Pons (tissue), 1 donor: ENCODE data around the gene OR2T6.
"Not testable (repeated sequence)": the region's sequence is repeated elsewhere in the genome, so short reads cannot be mapped to it uniquely, and the experiment has no call there.

Experiments used
- DNase-seq: peaks from one replicate; pipeline ENCODE4 v3.0.0-alpha.2; 2016; ENCODE audit warnings: low spot score

Gene OR2T6

DNA sequence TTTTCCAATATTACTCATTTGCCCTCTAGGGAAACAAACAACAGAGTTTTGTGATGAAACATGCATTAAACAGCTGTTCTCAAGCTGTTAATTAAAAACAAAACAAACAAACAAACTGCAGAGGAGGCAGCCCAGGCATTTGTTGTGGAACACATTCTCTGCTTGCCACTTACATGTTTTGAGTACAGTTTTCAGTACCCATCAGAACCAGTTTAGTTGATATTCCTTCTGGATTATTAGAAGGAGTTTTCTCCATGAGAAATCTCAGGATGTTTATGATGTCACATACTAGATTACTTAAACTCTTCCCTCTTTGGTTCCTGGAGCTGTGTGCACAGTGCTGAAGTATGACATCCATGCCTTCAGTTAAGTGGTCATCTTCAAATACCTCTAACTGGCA, at the start of gene OR2T6:
Gene OR2T6, plus strand, starts transcription at position 301 of the 400 bp plus-strand sequence. CDS start 11,863 bp downstream, outside the sequence.
- no peak for DNase-seq

DNA sequence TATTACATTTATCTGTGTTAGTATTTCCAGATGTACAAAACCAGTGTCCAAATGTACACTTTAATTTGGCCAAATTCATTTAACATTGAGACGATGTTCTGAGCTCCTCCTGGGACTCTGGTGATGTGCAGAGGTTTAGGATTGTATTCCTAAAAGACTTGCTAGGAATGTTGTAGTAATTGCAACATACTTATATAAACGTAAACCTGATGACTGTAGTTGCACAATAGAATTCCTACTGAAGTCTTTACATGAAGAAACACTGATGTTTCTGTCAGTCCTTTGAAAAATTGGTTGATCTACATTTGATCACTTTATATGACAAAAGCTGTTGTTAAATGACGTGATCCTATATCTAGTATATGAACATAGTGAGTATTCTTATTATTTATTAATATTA, 32.1 kb upstream of the OR2T6 start:
- no peak for DNase-seq

- no peak for DNase-seq
Measured at GRCh38 chr1:248348475-248348874, 27.1 kb upstream of the OR2T6 start, which contains the start of gene OR14C36. TSS of gene OR14C36 (plus strand) at chr1:248348775. CDS start at chr1:248348775, 0 bp downstream.

DNA sequence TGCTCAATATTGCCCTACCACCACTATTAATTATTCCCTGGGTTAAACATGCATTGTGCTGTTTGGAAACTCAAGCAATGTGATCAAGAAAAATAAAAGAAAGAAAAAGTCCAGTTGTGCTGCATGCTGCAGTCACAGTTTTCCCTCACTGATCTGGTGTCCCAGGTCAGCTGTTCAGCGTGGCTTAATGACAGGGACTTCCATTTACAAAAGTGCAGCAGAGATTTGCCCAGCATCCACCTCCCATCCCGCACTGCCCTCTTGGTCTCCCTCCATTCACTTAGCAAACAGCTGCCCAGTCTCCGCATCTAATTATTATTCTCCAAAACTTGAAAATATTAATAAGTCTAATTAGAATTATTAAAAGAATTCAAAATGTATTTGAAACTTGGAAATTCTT, 16.1 kb upstream of the OR2T6 start:
- peak; percentile 72 for DNase-seq

GRCh38 chr1:248361121-248361715, 14.3 kb upstream of the OR2T6 start, which contains the start of gene OR2T4:
TSS of gene OR2T4 (plus strand) at chr1:248361665. CDS start at chr1:248361665, 0 bp downstream.
- DNase-seq: peak; percentile 95

DNA sequence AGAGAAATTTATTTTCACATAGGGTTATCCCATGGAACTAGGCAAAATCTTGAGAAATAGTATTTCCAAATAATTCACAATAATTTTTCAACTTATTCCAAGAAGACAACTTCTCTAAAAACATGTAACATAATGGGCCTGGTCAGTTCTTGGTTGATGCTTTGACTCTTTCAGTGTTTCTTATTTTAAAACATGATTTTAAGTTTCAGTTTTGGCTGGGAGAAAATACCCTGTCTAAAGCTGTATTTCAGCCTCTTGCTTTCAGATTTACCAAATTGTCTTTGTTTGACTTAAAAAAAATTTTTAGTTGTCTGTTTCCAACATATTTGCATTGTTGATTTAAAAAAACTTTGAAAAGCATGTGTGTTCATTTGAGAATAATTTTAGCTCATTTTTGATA, 8.9 kb upstream of the OR2T6 start:
- DNase-seq: no peak

DNA sequence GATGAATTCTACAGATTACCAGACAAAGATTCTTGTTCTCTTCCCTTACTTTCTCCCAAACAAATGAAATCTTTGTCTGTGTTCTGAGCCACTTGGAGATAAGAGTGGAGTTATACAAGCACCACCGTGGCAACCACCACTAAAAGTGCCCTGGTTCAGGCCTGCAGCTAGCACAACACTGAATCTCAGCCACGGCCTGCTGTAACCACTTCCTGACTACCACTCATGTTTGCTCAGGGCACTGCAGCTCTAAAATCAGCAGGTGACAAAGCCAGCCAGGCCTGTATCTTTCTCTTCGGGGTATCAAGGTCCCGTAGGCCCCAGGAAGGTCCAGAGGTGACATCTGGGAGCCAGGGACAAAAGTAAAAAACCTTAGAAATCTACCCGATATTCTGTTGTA, 3.2 kb upstream of the OR2T6 start:
- no peak for DNase-seq

DNA sequence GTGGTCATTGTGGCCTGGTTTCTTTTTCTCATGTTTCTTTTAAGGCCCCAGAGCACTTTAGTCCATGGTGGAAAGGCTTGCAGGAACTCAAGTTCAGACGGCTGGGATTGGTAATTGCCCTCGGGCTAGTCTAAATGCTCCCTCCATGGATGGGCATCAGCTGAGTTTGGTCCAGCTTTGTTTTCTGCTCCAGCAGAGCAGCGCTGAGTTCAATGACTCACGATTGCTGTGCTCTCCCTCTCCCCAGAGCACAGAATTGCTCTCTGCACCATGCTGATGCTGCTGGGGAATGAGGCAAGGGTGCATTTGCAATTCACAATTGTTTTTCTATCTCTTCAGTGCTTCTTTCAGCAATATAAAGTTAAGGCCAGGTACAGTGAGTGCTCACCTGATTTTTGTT, 1.8 kb upstream of the OR2T6 start:
- DNase-seq: no peak

DNA sequence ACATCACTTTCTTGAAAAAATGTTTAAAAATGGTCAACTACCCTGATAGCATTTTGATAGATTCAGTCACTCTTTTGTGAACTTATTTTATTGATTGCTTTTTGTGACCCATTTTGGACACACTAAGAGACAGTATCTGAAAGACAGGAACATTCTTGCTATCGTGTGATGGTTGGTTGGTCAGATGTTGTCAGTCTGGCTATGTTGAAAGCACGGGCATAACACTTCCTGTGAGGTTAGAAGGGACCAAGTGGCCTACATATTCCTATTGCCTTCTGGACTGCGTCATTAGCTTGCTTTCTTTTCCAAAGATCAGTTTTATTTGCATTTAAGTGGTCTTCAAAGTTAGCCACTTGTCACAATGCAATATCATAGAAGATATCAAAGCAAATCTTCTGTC, 1.4 kb downstream of the OR2T6 start:
- DNase-seq: no peak

GRCh38 chr1:248380854-248381253, 5.3 kb downstream of the OR2T6 start:
- DNase-seq: no peak

DNA sequence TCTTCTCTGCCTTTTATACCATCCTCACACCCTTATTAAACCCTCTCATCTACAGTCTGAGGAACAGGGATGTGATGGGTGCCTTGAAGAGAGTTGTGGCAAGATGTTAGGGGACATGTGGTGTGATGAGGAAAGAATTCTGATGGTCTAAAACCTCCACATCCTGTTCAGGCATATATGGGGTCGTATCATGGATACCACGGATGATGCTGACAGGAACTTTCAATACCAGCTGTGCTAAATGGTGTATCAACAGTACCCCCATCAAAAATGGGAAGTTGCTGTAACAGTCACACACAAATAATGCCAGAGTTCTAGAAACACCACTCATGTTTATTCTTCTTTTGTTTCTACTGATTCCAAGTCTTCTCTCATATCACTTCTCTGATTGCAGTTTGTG, 12.9 kb downstream of the OR2T6 start:
- DNase-seq: no peak

DNA sequence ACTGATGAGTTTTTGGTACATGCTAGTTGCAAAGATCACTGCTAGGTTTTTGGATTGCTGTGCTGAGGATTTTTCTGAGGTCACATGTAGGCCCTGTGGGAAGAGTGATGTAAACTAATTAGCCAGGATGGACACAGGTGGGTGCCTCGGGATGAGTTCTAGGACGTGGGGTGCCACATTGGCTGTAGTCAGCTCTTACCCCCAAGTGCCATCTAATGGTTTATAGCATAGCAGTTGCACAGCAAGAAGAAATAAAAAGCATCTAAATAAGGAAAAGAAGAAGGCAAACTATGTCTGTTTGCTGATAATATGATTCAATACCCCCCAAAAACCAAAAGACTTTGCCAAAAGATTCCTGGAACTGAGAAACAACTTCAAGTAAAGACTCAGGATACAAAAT, 17.5 kb downstream of the OR2T6 start:
- peak; percentile 21 for DNase-seq

GRCh38 chr1:248402748-248403147, 27.2 kb downstream of the OR2T6 start, which contains the start of gene OR2T1:
TSS of gene OR2T1 (plus strand) at chr1:248403048. CDS start at chr1:248406148, 3,100 bp downstream.
- no peak for DNase-seq

GRCh38 chr1:248404024-248404423, 28.5 kb downstream of the OR2T6 start:
- DNase-seq: no peak

GRCh38 chr1:248406721-248407692, 31.5 kb downstream of the OR2T6 start:
- DNase-seq: no peak

DNA sequence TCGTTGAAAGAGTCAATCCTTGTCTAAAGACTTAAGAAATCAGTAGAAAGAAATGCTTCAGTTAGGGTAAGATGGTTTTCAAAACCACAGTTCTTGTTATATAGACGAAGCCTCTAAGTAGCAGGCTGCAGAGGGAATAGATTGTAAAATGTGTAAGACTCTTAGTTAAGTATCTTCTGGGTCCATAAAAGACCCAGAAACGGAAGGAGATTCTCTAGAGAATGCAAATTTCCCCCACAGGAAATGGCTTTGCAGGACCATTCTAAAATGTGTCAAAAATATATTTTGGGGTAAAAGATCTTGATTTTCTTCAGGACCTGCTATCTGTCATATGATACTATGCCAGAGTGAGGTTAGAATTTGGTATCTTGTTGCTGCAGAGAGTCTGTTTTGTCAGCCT, 40.7 kb downstream of the OR2T6 start:
- DNase-seq: no peak

GRCh38 chr1:248417854-248418253, 42.3 kb downstream of the OR2T6 start:
- DNase-seq: no peak

DNA sequence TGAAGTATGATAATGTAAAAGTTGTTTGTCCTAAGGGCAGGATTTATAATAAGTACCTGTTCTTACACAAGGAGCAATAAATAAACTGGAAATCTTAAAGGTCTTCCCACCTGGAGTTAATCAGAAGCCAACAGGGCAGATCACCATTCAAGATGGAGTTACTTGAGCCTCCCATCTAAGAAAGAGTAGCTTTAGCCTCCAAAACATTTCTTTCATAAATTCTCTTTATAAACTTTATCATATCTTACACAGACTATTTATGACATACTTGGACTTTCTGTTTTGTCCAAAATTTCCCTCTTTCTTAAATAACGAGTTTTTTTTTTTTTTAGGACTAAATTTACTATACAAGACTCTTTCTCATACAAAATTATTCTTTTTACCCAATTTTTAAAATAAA, 45.8 kb downstream of the OR2T6 start:
- DNase-seq: no peak

DNA sequence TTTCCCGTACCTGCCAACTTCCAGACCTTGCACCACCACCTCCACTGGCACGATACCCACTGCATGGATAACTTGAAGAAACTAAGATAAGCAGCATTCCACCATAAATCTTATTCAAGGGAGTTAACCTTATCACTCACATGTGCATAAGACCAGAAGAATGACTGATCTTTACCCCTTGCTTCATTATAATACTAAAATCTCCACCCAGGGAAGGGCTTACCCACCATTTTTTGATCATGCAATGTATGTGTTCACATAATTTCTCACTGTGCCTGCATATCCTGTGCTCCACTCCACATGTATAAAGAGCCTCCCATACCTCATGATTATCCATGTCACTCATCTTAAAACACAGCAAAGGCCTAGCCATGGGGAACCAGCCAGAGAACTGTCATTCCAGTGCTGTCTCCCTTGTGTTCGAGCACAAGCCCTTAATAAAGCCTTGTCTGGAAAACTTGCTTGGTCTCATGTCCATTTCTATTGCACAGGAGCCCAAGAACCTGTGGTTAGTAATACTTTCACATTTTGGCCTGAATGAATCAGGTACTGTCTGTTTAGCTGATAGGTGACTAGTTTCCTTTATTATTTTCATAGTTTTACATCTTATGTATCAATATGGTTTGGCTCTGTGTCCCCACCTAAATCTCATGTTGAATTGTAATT, 52.1 kb downstream of the OR2T6 start:
- DNase-seq: not testable (repeated sequence)

DNA sequence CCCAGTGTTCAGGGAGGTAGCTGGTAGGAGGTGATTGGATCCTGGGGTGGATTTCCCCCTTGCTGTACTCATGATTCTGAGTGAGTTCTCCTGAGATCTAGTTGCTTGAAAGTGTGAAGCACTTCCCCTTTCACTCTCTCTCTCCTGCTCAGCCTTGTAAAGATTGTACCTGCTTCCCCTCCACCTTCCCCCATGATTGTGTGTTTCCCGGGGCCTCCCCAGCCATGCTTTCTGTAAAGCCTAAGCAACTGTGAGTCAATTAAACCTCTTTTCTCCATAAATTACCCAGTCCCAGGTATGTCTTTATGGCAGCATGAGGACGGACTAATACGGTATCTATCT, 52.6 kb downstream of the OR2T6 start:
- not testable (repeated sequence) for DNase-seq

DNA sequence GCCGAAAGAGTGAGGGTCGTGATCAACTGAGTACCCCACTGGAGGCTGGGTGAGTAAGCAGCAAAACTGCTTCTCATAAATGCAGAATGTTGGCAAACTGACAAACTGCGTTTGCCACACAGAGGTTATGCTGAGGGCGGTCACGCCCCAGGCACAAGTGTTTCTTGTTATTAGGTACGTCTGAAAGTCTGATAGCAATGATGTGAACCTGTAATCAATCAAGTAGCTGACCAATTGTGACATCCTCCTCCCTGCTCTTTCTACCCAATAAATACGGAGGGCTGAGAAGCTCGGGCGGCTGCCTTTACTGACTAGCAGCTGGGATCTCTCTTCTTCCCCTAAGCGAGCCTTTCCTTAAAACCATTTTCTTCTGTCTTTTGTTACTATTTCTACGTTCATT, 56.1 kb downstream of the OR2T6 start:
- DNase-seq: not testable (repeated sequence)

DNA sequence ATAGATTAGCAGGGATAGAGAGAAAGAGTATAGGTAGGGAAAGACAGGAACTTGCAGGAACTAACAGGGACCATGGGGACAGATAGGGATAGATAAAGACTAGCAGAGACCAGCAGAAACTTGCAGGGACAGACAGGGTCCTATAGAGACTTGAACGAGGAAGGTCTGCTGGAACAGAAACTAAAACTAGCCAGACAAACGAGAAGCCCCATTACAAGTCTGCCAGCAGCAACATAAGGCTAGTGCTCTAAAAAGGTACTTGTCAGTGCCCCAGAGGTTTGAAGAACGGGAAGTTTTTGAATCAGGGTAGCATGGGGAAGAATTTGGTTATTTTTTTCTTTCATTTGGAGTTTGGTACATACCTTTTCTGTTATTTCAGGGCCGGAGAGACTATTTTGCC, 56.7 kb downstream of the OR2T6 start:
- DNase-seq: not testable (repeated sequence)
